Activated T-cell treated with anti-CD3 and anti-CD28 coated beads, Interleukin-2, amount 50 U/mL, for 24 hours (primary cell): ENCODE measurements around the gene STAT1.

Experiments
- DNase-seq: peaks from one replicate; pipeline ENCODE4 v3.0.0-alpha.2; 2020
- H3K27ac Mint-ChIP-seq: 2 replicates; pipeline ENCODE4 v1.8.0; 2020; ENCODE audit warnings: mild to moderate bottlenecking, mixed read lengths
- H3K27me3 Mint-ChIP-seq: 2 replicates; pipeline ENCODE4 v1.8.0; 2020; ENCODE audit warnings: mixed read lengths
- H3K36me3 Mint-ChIP-seq: 2 replicates; pipeline ENCODE4 v1.8.0; 2020; ENCODE audit warnings: low read depth, mixed read lengths
- H3K4me1 Mint-ChIP-seq: 2 replicates; pipeline ENCODE4 v1.8.0; 2020; ENCODE audit warnings: low read depth, mixed read lengths
- H3K4me3 Mint-ChIP-seq: 2 replicates; pipeline ENCODE4 v1.8.0; 2020; ENCODE audit warnings: mild to moderate bottlenecking, moderate library complexity, mixed read lengths
- H3K9me3 Mint-ChIP-seq: 2 replicates; pipeline ENCODE4 v1.8.0; 2020; ENCODE audit warnings: mixed read lengths

Gene STAT1

DNA sequence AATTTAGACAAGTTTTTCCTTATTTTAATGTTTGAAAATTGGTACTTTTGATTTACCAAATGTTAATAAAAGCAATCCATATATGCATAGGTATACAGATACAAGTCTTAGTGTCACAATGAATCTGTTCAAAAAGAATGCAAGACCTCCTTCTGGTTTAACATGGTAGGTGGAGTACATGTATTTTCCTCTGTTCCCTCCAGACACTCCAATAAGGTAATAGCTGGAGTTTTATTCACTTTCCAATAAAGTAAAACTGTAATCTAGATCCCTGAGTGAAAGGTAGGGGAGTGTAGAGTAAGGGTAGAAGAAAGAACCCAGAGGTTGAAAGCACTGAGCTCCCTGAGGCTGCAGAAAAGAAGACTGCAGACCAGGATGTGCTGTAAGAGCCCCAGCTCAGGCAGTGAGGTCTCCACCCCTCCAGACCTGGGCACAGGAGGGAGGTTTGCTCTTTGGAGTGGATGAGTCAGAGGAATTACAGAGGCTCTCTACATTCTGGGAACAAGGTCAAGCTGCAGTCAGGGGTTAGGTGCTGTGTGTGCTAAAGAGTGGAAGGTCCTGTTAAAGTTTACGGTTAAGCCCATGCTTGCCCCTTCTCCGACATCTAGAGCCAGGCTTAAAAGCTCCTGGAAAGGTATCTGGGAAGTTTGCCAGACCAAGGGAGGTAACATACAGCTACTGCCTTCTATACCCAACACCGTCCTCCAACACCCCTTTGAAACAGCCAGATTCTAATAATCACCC, 27.6 kb upstream of the STAT1 start:
- Mint-ChIP-seq H3K36me3 (peaks cover 68% of the 10 kb centered on the region), H3K4me3 (no peak overlapping the region), H3K27ac (peak overlapping the region; percentile 66), H3K27me3 (no peaks in the 10 kb centered on the region), H3K9me3 (no peaks in the 10 kb centered on the region), H3K4me1 (peaks cover 46% of the 10 kb centered on the region)
- DNase-seq = no peak

DNA sequence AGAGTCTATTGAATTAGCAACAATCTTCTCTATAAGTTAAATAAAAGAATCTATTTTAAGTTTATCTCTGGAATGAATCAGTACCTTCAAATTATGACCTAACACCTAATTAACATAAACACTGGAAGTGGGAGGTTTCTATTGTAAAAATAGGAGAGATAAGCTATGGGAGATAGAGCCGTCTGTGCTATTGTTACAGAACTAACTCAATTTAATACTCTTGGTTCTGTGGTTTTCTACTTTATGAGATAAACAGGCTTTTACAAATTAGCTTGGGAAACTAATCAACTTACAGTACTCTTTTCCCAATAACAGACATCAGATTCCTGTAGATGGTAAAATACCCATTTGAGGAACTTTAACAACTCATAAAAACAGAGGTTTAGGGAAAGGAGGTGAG, 25.6 kb upstream of the STAT1 start:
- no peaks in the 10 kb centered on the region for H3K9me3 Mint-ChIP-seq
- H3K27me3 Mint-ChIP-seq = no peaks in the 10 kb centered on the region
- H3K4me3 Mint-ChIP-seq = no peak overlapping the region
- peaks cover 51% of the 10 kb centered on the region for H3K4me1 Mint-ChIP-seq
- H3K36me3 Mint-ChIP-seq = peaks cover 75% of the 10 kb centered on the region
- H3K27ac Mint-ChIP-seq = no peak overlapping the region
- no peak for DNase-seq

- no peak for DNase-seq
- H3K36me3 Mint-ChIP-seq = peaks cover 72% of the 10 kb centered on the region
- H3K9me3 Mint-ChIP-seq = no peaks in the 10 kb centered on the region
- peak overlapping the region; percentile 3 for H3K4me3 Mint-ChIP-seq
- H3K27me3 Mint-ChIP-seq = no peaks in the 10 kb centered on the region
- peak overlapping the region; percentile 88 for H3K27ac Mint-ChIP-seq
- H3K4me1 Mint-ChIP-seq = peaks cover 51% of the 10 kb centered on the region
These were observed 24.8 kb upstream of the STAT1 start for GRCh38 chr2:191038741-191039140.

DNA sequence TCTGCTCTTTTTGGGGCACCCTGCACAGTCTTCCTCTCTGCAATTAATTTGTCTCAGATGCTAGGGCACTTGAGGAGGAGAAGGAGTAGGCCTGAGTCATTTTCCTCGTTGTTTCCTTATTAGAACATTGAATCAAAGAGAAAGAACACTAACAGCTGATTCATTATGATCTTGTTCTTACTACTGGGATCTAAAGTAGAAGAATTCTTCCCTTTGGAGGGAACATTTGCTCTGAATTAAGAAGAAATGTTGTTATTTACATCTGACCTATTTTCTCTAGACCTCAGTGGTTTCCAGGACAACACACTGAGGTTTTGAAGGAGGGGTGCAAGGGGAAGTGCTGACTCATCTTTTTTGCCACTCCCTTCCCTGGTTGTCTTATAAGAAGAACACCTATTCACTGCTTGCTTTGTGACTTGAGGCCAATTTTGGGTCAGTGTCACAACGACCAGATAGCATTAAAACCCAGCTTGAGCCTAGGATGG, 24.3 kb upstream of the STAT1 start:
- H3K27me3 Mint-ChIP-seq = no peaks in the 10 kb centered on the region
- peak overlapping the region; percentile 88 for H3K27ac Mint-ChIP-seq
- peaks cover 73% of the 10 kb centered on the region for H3K36me3 Mint-ChIP-seq
- no peak for DNase-seq
- H3K4me1 Mint-ChIP-seq = peaks cover 48% of the 10 kb centered on the region
- peak overlapping the region; percentile 3 for H3K4me3 Mint-ChIP-seq
- no peaks in the 10 kb centered on the region for H3K9me3 Mint-ChIP-seq

DNA sequence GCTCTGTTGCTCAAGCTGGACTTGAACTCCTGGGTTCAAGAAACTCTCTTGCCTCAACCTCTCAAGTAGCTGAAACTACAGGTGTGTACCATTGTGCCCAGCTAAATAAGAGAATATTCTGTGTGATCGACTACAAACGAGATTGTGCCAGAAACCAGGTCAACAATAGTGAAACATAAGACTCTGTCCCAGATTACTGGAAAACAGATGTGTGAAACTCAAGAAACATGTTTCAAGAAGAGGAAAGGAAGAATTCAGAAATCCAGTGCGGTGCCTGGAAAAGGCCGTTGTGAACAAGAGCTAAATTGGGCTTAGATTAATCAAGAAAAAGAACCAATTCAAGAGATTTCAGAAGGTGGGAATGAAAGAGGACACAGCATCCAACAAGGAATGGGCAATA, 23.4 kb upstream of the STAT1 start:
- no peak overlapping the region for H3K4me3 Mint-ChIP-seq
- no peaks in the 10 kb centered on the region for H3K27me3 Mint-ChIP-seq
- peaks cover 46% of the 10 kb centered on the region for H3K4me1 Mint-ChIP-seq
- peaks cover 79% of the 10 kb centered on the region for H3K36me3 Mint-ChIP-seq
- peak overlapping the region; percentile 88 for H3K27ac Mint-ChIP-seq
- DNase-seq = no peak
- H3K9me3 Mint-ChIP-seq = no peaks in the 10 kb centered on the region

GRCh38 chr2:191036363-191036762, 22.4 kb upstream of the STAT1 start:
- Mint-ChIP-seq H3K27ac (peak overlapping the region; percentile 40), H3K9me3 (no peaks in the 10 kb centered on the region), H3K4me1 (peaks cover 39% of the 10 kb centered on the region), H3K36me3 (peaks cover 83% of the 10 kb centered on the region), H3K27me3 (no peaks in the 10 kb centered on the region), H3K4me3 (no peak overlapping the region)
- DNase-seq = no peak

- Mint-ChIP-seq H3K4me1 (peaks cover 48% of the 10 kb centered on the region), H3K27ac (peak overlapping the region; percentile 81), H3K9me3 (no peaks in the 10 kb centered on the region), H3K4me3 (no peak overlapping the region), H3K27me3 (no peaks in the 10 kb centered on the region), H3K36me3 (peaks cover 91% of the 10 kb centered on the region)
- DNase-seq = no peak
These were observed 18.8 kb upstream of the STAT1 start for GRCh38 chr2:191032588-191033429.

DNA sequence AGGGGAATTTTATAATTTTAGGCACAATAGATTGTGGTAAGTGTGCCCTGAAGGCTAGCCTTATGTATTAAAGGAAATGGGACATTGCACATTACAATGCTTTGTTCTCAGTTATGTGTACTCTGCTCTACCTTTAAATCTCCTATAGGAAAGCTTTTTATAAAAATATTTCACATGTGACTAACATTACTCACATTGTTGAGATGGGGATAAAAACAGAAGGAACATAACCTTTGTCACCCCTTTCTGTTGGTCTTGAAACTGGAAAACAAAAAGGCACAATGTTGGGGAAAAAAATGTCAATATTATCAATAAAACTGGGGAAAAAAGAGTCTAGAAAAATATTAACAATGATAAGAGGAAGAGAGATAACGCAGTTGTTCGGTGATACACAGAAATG, 17.3 kb upstream of the STAT1 start:
- peak overlapping the region; percentile 39 for H3K27ac Mint-ChIP-seq
- H3K27me3 Mint-ChIP-seq = no peaks in the 10 kb centered on the region
- DNase-seq = no peak
- H3K4me1 Mint-ChIP-seq = peaks cover 46% of the 10 kb centered on the region
- H3K4me3 Mint-ChIP-seq = no peak overlapping the region
- H3K9me3 Mint-ChIP-seq = no peaks in the 10 kb centered on the region
- peaks cover 91% of the 10 kb centered on the region for H3K36me3 Mint-ChIP-seq

- Mint-ChIP-seq H3K36me3 (peaks cover 90% of the 10 kb centered on the region), H3K4me3 (no peak overlapping the region), H3K4me1 (peaks cover 49% of the 10 kb centered on the region), H3K9me3 (no peaks in the 10 kb centered on the region), H3K27me3 (no peaks in the 10 kb centered on the region), H3K27ac (peak overlapping the region; percentile 39)
- no peak for DNase-seq
These were observed 16.7 kb upstream of the STAT1 start for GRCh38 chr2:191030521-191031154.

GRCh38 chr2:191029280-191029950, 15.4 kb upstream of the STAT1 start:
- no peak overlapping the region for H3K4me3 Mint-ChIP-seq
- peak overlapping the region; percentile 78 for H3K27ac Mint-ChIP-seq
- DNase-seq = no peak
- no peaks in the 10 kb centered on the region for H3K27me3 Mint-ChIP-seq
- peaks cover 79% of the 10 kb centered on the region for H3K36me3 Mint-ChIP-seq
- H3K9me3 Mint-ChIP-seq = no peaks in the 10 kb centered on the region
- peaks cover 62% of the 10 kb centered on the region for H3K4me1 Mint-ChIP-seq

GRCh38 chr2:191026377-191026776, 12.4 kb upstream of the STAT1 start:
- H3K9me3 Mint-ChIP-seq = no peaks in the 10 kb centered on the region
- H3K4me3 Mint-ChIP-seq = no peak overlapping the region
- DNase-seq = no peak
- peaks cover 55% of the 10 kb centered on the region for H3K36me3 Mint-ChIP-seq
- peaks cover 64% of the 10 kb centered on the region for H3K4me1 Mint-ChIP-seq
- no peaks in the 10 kb centered on the region for H3K27me3 Mint-ChIP-seq
- peak overlapping the region; percentile 32 for H3K27ac Mint-ChIP-seq

- Mint-ChIP-seq H3K9me3 (no peaks in the 10 kb centered on the region), H3K27ac (peak overlapping the region; percentile 38), H3K4me3 (no peak overlapping the region), H3K27me3 (no peaks in the 10 kb centered on the region), H3K36me3 (peaks cover 43% of the 10 kb centered on the region), H3K4me1 (peaks cover 52% of the 10 kb centered on the region)
- no peak for DNase-seq
These were observed 11.2 kb upstream of the STAT1 start for GRCh38 chr2:191025135-191025534.

DNA sequence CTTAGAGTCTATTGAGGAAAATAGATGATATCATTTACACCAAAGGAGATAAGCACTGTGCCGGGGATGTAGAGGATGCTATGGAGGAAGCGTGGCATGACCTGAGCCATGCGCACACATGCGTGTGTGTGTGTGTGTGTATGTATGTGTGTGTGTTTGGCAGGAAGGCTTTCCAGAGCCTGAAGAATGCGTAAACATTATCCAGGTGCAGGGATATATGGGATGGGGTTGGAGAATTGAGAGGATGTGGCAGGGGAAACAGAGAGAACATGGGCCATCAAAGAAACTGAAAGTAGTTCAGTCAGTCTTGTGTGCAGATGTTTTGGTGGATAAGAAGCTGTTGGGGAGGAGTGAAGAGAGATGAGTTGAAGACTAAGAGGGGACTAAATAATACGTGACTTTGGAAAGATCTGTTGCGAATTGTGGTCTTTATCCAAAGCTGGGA, 9.3 kb upstream of the STAT1 start:
- Mint-ChIP-seq H3K27me3 (no peaks in the 10 kb centered on the region), H3K9me3 (no peaks in the 10 kb centered on the region), H3K4me3 (no peak overlapping the region), H3K27ac (no peak overlapping the region), H3K36me3 (peaks cover 25% of the 10 kb centered on the region), H3K4me1 (peaks cover 53% of the 10 kb centered on the region)
- no peak for DNase-seq

DNA sequence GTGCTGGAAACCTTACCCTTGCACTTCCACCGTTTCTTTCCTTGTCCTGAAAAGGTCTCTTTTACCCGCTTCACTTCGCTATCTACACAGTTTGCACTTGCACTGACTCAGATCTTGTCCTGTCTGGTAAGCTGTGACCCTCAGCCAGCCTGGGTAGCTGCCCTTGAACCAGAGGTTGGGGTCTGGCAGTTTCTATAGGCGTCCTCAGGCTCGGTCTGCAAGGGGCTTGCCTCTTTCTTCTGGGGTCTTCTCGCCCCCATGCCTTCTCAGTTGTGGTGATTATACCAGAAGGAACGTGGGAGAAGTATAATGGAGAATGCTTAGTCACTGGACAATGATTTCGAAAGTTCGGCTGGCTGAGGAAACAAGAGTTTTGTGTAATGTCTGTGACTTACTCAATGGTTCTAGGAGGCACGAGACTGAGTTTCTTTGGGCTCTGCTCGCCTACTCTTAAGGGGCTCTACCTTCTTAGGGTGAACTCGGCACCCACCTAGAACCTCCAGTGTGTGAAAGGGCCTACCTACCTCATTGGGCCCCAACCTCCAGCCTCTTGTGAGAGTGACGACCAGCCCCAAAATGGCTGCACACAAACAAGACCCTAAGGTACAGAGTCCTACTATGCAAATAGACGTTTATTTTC, 6.9 kb upstream of the STAT1 start:
- Mint-ChIP-seq H3K4me1 (peaks cover 43% of the 10 kb centered on the region), H3K27ac (no peak overlapping the region), H3K4me3 (no peak overlapping the region), H3K36me3 (peaks cover 3% of the 10 kb centered on the region), H3K27me3 (no peaks in the 10 kb centered on the region), H3K9me3 (peaks cover 5% of the 10 kb centered on the region)
- DNase-seq = peak; percentile 80
